ENCODE results near the gene ACTG1. TPM values are rescaled to one million over a fixed set of nuclear protein-coding genes. Genes with fewer than 3 reads are reported as not detected.
A peak's percentile ranks its signal among the peaks of the same experiment; 100 is the strongest.

The ACTG1 gene
- total RNA-seq, 1 experiment from 2014 or later: 4,160 TPM

DNA sequence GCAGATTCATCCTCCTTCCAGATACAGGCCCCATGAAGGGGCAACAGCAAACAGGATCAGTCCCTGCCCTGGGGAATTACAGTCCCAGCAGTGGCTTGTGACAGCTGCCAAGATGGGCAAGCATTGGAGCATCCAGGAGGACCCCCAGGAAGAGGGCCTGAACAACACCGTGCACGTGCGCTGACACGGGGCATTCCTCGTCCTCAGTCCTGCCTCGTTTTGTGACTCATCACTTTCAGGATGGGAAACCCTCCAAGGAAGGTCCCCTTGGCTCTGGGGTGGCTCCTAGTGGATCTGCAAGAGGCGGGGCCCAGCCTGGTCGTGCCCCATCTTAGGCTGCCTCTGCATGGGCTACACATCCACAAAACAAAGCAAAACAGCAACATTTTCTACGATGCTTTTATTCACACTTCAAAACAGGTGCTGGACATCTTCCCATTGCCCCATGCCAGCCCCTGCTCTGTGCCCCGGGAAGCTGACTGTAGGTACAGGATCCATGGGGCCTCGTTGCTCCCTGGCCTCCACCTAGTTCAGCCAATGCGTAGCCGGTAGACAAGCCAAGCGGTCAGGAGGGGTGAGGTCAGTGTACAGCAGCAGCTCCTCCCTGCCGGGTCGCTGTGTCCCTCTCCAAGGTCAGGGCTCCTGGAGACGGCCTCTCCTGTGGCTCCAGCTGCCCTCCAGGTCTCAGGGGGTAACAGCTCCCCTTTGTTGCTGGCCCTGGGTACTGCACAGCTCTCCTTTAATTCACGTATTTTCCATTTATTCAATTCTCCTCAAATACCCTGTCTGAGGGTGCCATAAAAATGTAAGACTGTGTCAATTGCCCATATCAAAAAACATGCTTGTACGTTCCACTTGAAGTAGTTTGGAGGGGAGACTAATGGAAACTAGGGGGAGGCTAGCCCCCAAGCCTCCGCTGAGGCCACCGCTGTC lies 32.2 kb downstream of the ACTG1 start:
- no peak overlapping the region for H2AK5ac ChIP-seq (ENCODE audit: insufficient read length, low read length)
- H4K8ac ChIP-seq (replicated peaks; ENCODE audit: insufficient read length, low read depth, low read length): no peak overlapping the region
- no peak overlapping the region for H2BK120ac ChIP-seq (ENCODE audit: low read depth, low read length, poor library complexity, severe bottlenecking)
- H3K27ac ChIP-seq (ENCODE audit: insufficient read length, low read depth, low read length): no peak overlapping the region
- DNase-seq: no peak
- no peak overlapping the region for H3K4me2 ChIP-seq (ENCODE audit: insufficient read depth, insufficient read length, low read length)
- peaks cover 7% of the 10 kb centered on the region for H3K23me2 ChIP-seq (ENCODE audit: insufficient read length, low read depth, low read length, poor library complexity, severe bottlenecking)
- H2AFZ ChIP-seq (ENCODE audit: low read length): no peak overlapping the region
- H3K9ac ChIP-seq (ENCODE audit: extremely low read depth, insufficient read length, low read length): no peak overlapping the region
- no peak overlapping the region for H3K14ac ChIP-seq (ENCODE audit: insufficient read depth, low read length)
- Mint-ChIP-seq H3K4me3 (peak overlapping the region; percentile 13 to 14; a peak in 1 of 5 replicates), H3K36me3 (ENCODE audit: insufficient read depth in 1 of 3, low read depth in 3 of 3) (no peaks in the 10 kb centered on the region), H3K4me1 (peaks cover 0 to 6% of the 10 kb centered on the region in 2 experiments; a peak in 3 of 4 replicates), H3K9me3 (peaks cover 0 to 3% of the 10 kb centered on the region in 2 experiments; a peak in 2 of 5 replicates), H3K27me3 (ENCODE audit: low read depth) (peaks cover 68% of the 10 kb centered on the region), H3K27ac (no peak overlapping the region)
- H2BK12ac ChIP-seq (ENCODE audit: insufficient read length, low read depth, low read length): no peak overlapping the region
- H3K4ac ChIP-seq (ENCODE audit: low read depth, low read length): no peak overlapping the region
- H4K20me1 ChIP-seq (ENCODE audit: control insufficient read depth, insufficient read depth, insufficient read length): no peaks in the 10 kb centered on the region
- H2BK20ac ChIP-seq (ENCODE audit: low read depth, low read length, poor library complexity, severe bottlenecking): no peak overlapping the region
- TF ChIP-seq, protein P1, sequence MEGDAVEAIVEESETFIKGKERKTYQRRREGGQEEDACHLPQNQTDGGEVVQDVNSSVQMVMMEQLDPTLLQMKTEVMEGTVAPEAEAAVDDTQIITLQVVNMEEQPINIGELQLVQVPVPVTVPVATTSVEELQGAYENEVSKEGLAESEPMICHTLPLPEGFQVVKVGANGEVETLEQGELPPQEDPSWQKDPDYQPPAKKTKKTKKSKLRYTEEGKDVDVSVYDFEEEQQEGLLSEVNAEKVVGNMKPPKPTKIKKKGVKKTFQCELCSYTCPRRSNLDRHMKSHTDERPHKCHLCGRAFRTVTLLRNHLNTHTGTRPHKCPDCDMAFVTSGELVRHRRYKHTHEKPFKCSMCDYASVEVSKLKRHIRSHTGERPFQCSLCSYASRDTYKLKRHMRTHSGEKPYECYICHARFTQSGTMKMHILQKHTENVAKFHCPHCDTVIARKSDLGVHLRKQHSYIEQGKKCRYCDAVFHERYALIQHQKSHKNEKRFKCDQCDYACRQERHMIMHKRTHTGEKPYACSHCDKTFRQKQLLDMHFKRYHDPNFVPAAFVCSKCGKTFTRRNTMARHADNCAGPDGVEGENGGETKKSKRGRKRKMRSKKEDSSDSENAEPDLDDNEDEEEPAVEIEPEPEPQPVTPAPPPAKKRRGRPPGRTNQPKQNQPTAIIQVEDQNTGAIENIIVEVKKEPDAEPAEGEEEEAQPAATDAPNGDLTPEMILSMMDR (conservative IDR thresholded peaks at IDR 0.05): no peak
- H3K9me3 ChIP-seq (ENCODE audit: control insufficient read depth, low read depth, low read length): no peaks in the 10 kb centered on the region
- H4K91ac ChIP-seq (ENCODE audit: insufficient read length, low read depth, low read length): no peak overlapping the region
- H2BK5ac ChIP-seq (ENCODE audit: insufficient read length, low read length): no peak overlapping the region
- H3K56ac ChIP-seq (ENCODE audit: insufficient read length, low read depth, low read length): no peak overlapping the region
- H3K79me1 ChIP-seq (ENCODE audit: insufficient read depth, low read depth, low read length, poor library complexity, severe bottlenecking): no peaks in the 10 kb centered on the region
- no peaks in the 10 kb centered on the region; the same call in 1 of the 2 replicates for H3K4me1 ChIP-seq (ENCODE audit: insufficient read depth, low read length)
- H3K18ac ChIP-seq (ENCODE audit: insufficient read length, low read depth, low read length): no peak overlapping the region
- no peak overlapping the region for H2BK15ac ChIP-seq (ENCODE audit: low read depth, low read length)
- WGBS (ENCODE audit: extremely low coverage, insufficient read length, low lambda C conversion rate): no CpG with 5 or more reads among the region's 21 CpGs
- no peak overlapping the region for H4K5ac ChIP-seq (ENCODE audit: insufficient read length, low read depth, low read length)
- H3T11ph ChIP-seq (ENCODE audit: low read length): no peak overlapping the region
- peaks cover 12% of the 10 kb centered on the region; the same call in 1 of the 2 replicates for H3K27me3 ChIP-seq (ENCODE audit: insufficient read depth, low read length)
- H3K23ac ChIP-seq (ENCODE audit: insufficient read length, low read depth, low read length): no peak overlapping the region
- H3K79me2 ChIP-seq (ENCODE audit: insufficient read depth, low read length): no peaks in the 10 kb centered on the region

Measured in H9 (cell line).